Heart left ventricle (tissue), 13 donors: ENCODE data around the gene DDX47.

ENCODE experiments used
- CTCF ChIP-seq, 12 donors: fragments of 200-600 bp; sonication (generic) in 4 of 12; IDR thresholded peaks; one replicate each; pipeline versions ENCODE4 v1.5.0 to v1.8.0; 2018 to 2022; ENCODE audit warnings: antibody characterized with exemption in 12 of 12, mild to moderate bottlenecking in 5 of 12
- POLR2A ChIP-seq, 2 donors: fragments of 450-650 bp; IDR thresholded peaks; one replicate each; pipeline ENCODE4 v1.6.1; 2017; ENCODE audit warnings: antibody characterized with exemption in 2 of 2, mild to moderate bottlenecking in 2 of 2, moderate library complexity in 2 of 2
- donor health status: ischemic (EF 13 %, LVEDD 7.1; RV severe dilation, severe dysfunction).
- donor health status: DM: no; HTN: yes; CAD: no.
- donor health status: DM: no; HTN: no; CAD: no.
- donor health status: ischemic (EF 25% LVEDD 6.9; RV normal size, moderate dysfunction).
- donor health status: ischemic (EF 25% LVEDD 5.7; RV mildly dilated, moderate dysfunction).
- donor health status: ischemic (EF 35%, LVEDD 5.7; RV mildly dilated, moderate dysfunction).
- donor health status: nonischemic (EF 11% LVEDD 7.7; RV severe dilation, severe dysfunction).
- donor health status: DM: yes; HTN: yes; CAD: no.
- donor health status: PGD.
- donor health status: ischemic (EF 29% LVEDD 5.4; RV normal size, mild dysfunction).
- donor health status: nonischemic (EF 23%, LVEDD 6.1; RV moderate dilation, normal function).

- no peak for TF ChIP-seq POLR2A (IDR thresholded peaks at IDR 0.05)
- no peak for TF ChIP-seq CTCF (IDR thresholded peaks at IDR 0.05)
Observed at GRCh38 chr12:12874029-12874428, 60.9 kb downstream of the DDX47 start.
